ENCODE measurements around the gene TMEM161A.
"Not testable (repeated sequence)": the region's sequence is repeated elsewhere in the genome, so short reads cannot be mapped to it uniquely, and the experiment has no call there.

The TMEM161A gene

GRCh38 chr19:19138109-19138981 lies at the start of gene TMEM161A:
Gene TMEM161A (minus strand): TSS chr19:19138478. CDS start chr19:19138428, 50 bp downstream.
- DNase-seq = peak; percentile 93

- no peak for DNase-seq
Observed at GRCh38 chr19:19186742-19187141, 48.5 kb upstream of the TMEM161A start.

- DNase-seq = peak; percentile 57
Observed at GRCh38 chr19:19185853-19186740, 47.8 kb upstream of the TMEM161A start.

DNA sequence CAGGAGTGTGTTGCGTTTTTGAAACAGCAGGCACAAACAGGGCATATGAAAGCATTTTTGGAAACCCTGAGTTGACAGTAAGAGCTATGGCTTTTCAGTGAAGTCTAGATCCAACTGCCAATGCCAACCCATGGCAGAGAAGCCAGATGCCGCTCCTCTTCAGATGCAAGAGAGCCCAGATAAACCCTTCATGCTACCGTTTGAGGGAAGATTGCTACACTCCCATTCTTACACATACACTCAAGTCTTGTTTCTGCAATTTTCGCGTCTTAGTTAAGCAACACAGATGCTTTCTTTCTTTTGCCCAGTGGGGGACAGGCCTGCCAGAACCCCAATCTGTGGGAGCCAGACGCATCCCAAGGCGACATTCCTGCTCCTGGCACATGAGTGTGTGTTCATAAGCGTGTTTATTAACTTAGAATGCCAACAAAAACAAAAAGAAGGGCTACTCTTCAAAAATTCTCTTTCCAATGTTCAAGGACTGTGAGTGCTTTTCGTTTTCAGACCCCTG lies 43.3 kb upstream of the TMEM161A start:
- no peak for DNase-seq

- no peak for DNase-seq
Observed at GRCh38 chr19:19179548-19180441, 41.5 kb upstream of the TMEM161A start.

DNA sequence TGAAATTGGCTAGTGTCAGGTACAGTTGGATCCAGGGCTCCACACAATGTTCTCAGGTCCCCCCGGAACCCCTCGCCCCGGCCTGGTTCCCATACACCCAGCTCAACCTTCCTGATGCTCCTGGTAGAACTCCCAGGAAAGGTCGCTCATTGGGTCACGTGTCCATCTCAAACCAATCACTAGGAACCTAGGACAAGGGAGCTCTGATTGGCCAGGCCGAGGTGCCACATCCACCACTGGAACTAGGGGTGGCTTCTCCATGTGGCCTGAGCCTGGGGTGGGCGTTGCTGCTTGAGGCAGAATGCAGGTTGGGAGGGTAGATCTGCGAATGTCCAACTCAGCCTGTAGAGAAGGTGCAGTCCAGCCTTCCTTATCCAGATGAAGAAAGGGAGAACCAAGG lies 38.7 kb upstream of the TMEM161A start:
- no peak for DNase-seq

GRCh38 chr19:19173243-19173642 lies 35.0 kb upstream of the TMEM161A start:
- not testable (repeated sequence) for DNase-seq

DNA sequence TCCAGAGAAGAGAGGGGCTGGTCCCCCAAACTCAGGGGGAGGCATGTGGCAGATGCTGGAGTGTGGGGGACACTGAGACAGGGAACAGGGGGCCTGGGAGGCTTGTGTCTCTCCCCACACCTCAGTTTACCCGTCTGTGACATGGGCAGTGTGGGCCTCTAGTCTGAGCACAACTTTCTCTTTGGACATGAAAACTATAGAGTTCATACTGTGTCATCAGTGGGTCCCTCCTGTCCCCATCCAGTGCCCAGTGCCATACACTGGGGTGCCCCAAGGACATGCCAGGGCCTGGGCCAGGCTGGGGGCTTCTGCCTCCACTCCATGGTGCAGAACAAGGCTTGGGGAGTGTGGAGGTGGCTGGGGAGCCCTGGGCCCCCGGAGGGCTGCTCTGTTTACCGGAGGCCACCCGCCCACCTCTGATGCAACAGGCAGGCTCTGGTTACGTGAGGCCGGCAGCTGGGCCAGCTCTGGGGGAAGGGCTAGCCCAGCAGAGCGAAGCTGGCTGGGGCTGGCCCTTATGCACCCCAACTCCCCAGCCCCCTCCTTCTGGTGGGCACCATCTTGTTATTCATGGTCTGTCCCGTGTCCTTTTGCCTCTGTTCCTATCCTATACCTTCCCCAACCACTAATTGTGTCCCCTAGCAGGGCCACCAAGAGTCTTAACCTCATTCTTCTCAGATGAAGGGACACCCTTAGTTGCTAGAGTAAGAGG lies 33.7 kb upstream of the TMEM161A start:
- DNase-seq = no peak

DNA sequence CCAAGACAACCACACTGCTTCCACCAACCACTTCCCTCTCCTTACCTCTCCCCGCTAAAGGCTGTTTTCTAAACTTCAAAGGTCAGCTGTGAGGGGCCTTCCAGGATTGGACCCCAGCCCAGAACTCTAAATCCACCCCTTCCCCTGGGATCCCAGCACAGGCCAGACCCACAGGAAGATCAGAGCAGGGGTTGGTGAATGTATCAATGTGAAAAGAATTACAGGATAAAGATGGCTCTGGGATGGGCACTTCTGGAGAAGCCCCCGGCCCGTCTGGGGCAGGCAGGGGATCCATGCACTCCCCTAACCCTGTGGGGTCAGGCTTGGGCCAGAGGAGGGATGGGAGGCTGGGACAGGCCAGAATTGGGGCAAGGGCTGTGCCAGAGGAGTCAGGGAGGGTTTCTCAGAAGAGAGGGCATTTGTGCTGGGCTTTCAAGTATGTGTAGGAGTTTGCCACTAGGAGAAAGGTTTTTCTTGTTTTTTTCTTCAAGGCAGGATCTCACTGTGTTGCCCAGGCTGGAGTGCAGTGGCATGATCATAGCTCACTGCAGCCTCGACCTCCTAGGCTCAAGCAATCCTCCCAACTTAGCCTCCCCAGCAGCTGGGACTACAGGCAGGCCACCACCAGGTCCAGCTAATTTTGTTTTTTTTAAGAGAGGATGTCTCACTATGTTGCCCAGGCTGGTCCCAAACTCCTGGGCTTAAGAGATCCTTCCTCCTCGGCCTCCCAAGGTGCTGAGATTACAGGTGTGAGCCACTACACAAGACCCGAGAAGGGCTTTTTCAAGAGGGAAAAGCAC lies 32.8 kb upstream of the TMEM161A start:
- DNase-seq = no peak

DNA sequence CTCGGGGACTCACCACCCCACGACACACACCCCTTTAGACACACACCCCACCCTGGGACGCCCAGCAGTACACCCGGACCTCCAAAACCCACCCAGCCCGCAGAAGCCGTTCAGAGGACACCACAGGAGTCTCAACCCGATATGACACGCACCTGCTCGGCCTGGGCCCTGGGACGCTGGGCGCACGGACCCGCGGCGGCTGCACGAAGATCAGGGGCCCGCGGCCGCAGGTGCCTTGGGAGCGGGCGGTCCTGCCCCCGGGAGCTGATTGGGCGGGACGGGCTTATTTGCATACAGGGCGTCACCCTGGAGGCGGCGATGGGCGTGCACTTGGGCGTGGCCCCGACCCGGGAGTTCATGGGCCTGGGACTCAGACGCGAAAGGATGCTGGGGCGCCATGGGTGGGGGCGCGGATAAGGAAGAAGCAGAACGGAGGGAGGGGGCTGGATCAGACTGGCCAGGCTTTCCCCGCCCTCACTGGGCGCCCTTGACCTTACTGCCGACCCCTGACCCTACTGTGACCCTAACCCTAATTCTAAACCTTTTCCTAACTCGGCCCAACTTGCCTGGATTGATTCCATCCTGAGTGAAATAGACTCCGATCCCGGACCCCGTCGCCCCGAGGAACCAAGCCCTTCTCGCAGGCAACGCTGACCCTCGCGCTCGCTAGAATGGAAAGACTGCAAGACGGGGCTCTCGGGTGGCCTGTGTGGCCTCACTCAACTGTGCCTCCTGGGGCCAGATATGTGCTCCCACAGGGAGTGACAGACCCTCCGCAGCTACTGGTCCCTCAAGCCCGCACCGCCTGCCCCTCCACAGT lies 32.0 kb upstream of the TMEM161A start, which contains the start of gene MEF2B:
Gene MEF2B, minus strand, starts transcription at position 211 of the 820 bp plus-strand sequence. CDS start 19,528 bp downstream, outside the sequence.
- peak; percentile 75 for DNase-seq

DNA sequence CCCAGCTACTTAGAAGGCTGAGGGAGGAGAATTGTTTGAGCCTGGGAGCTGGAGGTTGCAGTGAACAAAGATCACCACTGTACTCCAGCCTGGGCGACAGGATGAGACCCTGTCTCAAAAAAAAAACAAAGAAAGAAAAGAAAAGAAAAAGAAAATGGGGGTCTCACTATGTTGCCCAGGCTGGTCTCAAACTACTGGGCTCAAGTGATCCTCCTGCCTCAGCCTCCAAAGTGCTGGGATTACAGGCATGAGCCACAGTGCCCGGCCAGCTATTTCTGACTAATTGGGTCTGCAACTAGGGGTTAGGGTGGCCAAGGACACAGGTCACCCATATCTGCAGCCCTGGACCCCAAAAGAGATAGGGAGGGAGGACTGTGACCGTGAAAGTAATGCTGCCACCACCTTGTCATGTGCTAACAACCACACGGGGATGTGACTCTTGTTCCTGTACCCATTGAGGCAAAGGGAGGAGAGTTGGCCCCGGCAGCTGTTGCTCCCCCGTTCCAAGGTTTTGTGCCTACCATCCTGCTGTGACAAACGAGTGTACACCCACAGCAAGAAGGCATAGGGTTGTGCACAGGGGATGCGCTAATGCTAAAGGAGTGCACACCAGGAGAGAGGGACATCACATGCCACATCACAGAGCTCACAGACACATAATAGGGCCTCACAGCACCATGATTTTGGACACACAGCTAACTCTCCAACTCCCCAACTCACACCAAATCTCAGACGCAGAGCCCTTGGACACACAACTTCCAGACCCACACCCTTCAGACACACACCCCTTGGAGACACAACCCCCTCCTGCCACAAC lies 31.2 kb upstream of the TMEM161A start:
- no peak for DNase-seq

GRCh38 chr19:19167612-19168011 lies 29.3 kb upstream of the TMEM161A start:
- no peak for DNase-seq

GRCh38 chr19:19165396-19165795 lies 27.1 kb upstream of the TMEM161A start:
- DNase-seq = no peak

GRCh38 chr19:19162495-19162894 lies 24.2 kb upstream of the TMEM161A start:
- DNase-seq = no peak

DNA sequence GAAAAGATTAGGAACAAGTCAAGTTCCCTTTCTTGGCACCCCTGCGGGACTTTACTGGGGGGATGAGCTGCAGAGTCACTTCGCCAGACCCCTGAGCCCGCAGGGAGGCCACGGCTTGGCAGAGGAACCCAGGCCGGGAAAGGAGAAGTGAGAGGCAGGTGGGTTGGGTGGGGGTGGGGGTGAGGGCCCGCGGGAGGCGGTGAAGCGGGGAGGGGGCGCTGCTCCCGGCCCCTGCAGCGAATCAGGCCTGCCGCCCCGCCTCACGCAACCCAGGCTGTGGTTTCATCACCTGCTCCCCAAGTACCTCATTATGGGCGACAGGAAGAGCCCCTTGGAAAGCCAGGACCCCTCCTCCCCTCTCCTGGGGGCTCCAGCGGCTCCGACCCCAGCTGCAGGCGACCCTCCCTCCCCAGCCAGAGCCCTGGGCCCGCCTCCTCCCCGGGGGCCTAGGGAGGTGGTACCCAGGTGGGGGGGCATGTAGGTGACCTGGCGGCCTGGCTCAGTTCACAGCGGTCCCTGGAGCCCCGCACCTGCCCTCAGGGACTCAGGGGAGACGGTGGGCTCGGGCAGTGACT lies 22.3 kb upstream of the TMEM161A start:
- no peak for DNase-seq

GRCh38 chr19:19159534-19159933 lies 21.3 kb upstream of the TMEM161A start:
- no peak for DNase-seq

- no peak for DNase-seq
Observed at GRCh38 chr19:19157808-19158207, 19.5 kb upstream of the TMEM161A start.

DNA sequence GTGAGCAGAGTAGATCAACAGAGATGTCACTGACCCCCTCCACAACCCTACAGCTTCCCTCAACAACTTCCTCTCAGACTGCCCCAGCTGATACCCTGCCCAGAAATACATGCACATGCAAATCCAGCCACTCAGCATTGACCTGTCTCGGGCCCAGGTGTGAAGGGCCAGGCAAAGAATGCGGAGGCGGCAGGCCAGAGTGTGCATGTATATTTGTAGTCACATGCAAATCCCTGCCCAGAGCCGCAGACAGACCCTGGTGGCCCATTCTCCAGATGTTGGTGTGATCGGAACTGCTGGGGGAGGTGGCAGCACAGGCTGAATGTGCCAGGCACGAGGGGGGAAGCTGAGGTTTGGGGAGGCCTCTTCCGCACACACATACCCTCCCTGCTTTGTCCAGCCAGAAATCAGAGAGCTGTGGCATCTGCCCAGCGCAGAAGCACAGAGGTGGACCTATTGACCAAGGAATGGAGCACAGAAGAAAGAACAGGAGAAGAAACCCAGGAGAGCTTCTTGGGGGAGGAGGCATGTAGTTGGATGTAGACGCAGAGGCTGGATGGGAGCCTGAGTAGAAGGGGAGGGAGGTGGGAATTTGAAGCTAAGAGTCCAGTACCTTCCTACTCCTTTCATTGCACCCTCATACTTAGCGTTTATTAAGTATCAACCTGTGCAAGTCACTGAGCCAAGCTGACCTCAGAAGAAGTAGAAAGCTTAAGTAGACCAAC lies 17.4 kb upstream of the TMEM161A start:
- no peak for DNase-seq

Measured in activated CD4-positive, alpha-beta T cell treated with anti-CD3 and anti-CD28 coated beads, Interleukin-2, amount 50 U/mL, for 1 hour (primary cell).